ENCODE measurements around the gene NEU1. TPM values are rescaled to one million over a fixed set of nuclear protein-coding genes. Genes with fewer than 3 reads are reported as not detected.

Gene NEU1
- total RNA-seq, 4 donors from 2014 or later: 13.6 to 23.6 (median 17.3) TPM

GRCh38 chr6:31887173-31888007, 24.8 kb upstream of the NEU1 start:
- intact Hi-C loops (cut with DNase I): no loop called here
- Histone ChIP-seq H3K36me3 (peaks cover 47 to 100% (median 66%) of the 10 kb centered on the region in 3 donors), H3K27me3 (no peaks in the 10 kb centered on the region), H3K9me3 (no peaks in the 10 kb centered on the region), H3K27ac (no peak overlapping the region), H3K4me1 (peaks cover 0 to 6% (median 0%) of the 10 kb centered on the region in 3 donors), H3K4me3 (no peak overlapping the region)
- WGBS, 2 donors: 73 to 85% methylated on average over 4 to 10 of the region's 19 CpGs
- no peak for TF ChIP-seq CTCF (IDR thresholded peaks at IDR 0.05)
- no peak for TF ChIP-seq POLR2A (IDR thresholded peaks at IDR 0.05)
- no peak for DNase-seq

GRCh38 chr6:31886541-31886991, 23.9 kb upstream of the NEU1 start:
- Histone ChIP-seq H3K27me3 (no peaks in the 10 kb centered on the region), H3K27ac (no peak overlapping the region), H3K4me1 (peaks cover 0 to 6% (median 0%) of the 10 kb centered on the region in 3 donors), H3K4me3 (no peak overlapping the region), H3K36me3 (peaks cover 48 to 100% (median 66%) of the 10 kb centered on the region in 3 donors), H3K9me3 (no peaks in the 10 kb centered on the region)
- 90 to 94% methylated on average over 7 to 12 of the region's 18 CpGs for WGBS, 2 donors
- intact Hi-C loops (cut with DNase I): no loop called here
- DNase-seq: no peak
- no peak for TF ChIP-seq CTCF (IDR thresholded peaks at IDR 0.05)
- no peak for TF ChIP-seq POLR2A (IDR thresholded peaks at IDR 0.05)

- peaks cover 53 to 100% (median 77%) of the 10 kb centered on the region in 3 donors for H3K36me3 ChIP-seq
- peaks cover 0 to 6% (median 0%) of the 10 kb centered on the region in 3 donors for H3K4me1 ChIP-seq
- no peak for DNase-seq
- H3K27ac ChIP-seq: no peak overlapping the region
- no peak for TF ChIP-seq POLR2A (IDR thresholded peaks at IDR 0.05)
- no peak for TF ChIP-seq CTCF (IDR thresholded peaks at IDR 0.05)
- intact Hi-C loops (cut with DNase I): no loop called here
- no peaks in the 10 kb centered on the region for H3K9me3 ChIP-seq
- H3K4me3 ChIP-seq: no peak overlapping the region
- WGBS, 2 donors: 95% methylated on average over 11 of the region's 22 CpGs; no CpG with 5 or more reads in 1 of the 2 donors
- H3K27me3 ChIP-seq: no peaks in the 10 kb centered on the region
These were observed 22.0 kb upstream of the NEU1 start for GRCh38 chr6:31884528-31885035.

GRCh38 chr6:31883676-31884075, 21.1 kb upstream of the NEU1 start:
- WGBS, 2 donors: 83 to 93% methylated on average over 5 to 9 of the region's 12 CpGs
- H3K27ac ChIP-seq: no peak overlapping the region
- intact Hi-C loops (cut with DNase I): no loop called here
- TF ChIP-seq POLR2A (IDR thresholded peaks at IDR 0.05) (no peak), CTCF (IDR thresholded peaks at IDR 0.05) (no peak)
- H3K36me3 ChIP-seq: peaks cover 47 to 94% (median 69%) of the 10 kb centered on the region in 3 donors
- no peaks in the 10 kb centered on the region for H3K9me3 ChIP-seq
- peaks cover 0 to 7% (median 0%) of the 10 kb centered on the region in 3 donors for H3K4me1 ChIP-seq
- H3K27me3 ChIP-seq: no peaks in the 10 kb centered on the region
- no peak for DNase-seq
- H3K4me3 ChIP-seq: no peak overlapping the region

GRCh38 chr6:31882344-31882743, 19.7 kb upstream of the NEU1 start:
- DNase-seq: no peak
- intact Hi-C loops (cut with DNase I): no loop called here
- H3K4me3 ChIP-seq: no peak overlapping the region
- peaks cover 34 to 81% (median 56%) of the 10 kb centered on the region in 3 donors for H3K36me3 ChIP-seq
- H3K27me3 ChIP-seq: no peaks in the 10 kb centered on the region
- no peaks in the 10 kb centered on the region for H3K9me3 ChIP-seq
- 93 to 100% methylated on average over 1 to 4 of the region's 6 CpGs for WGBS, 2 donors
- TF ChIP-seq POLR2A (IDR thresholded peaks at IDR 0.05): no peak
- TF ChIP-seq CTCF (IDR thresholded peaks at IDR 0.05): no peak
- no peak overlapping the region for H3K27ac ChIP-seq
- peaks cover 0 to 10% (median 0%) of the 10 kb centered on the region in 3 donors for H3K4me1 ChIP-seq

All from esophagus squamous epithelium (tissue), 5 donors.